HEK293 (cell line): ENCODE measurements around the gene ZNF273.

Experiments
- HOXA7 ChIP-seq: sonication (generic); formaldehyde crosslinking; IDR thresholded peaks from 2 replicates; pipeline ENCODE4 v1.8.1; 2022; ENCODE audit warnings: missing genetic modification reagents, borderline replicate concordance
- SCRT1 ChIP-seq: fragments of 450-650 bp; formaldehyde crosslinking; IDR thresholded peaks from 2 replicates; pipeline ENCODE4 v1.5.1; 2016; ENCODE audit warnings: missing biosample characterization, missing genetic modification characterization, borderline replicate concordance
- YY1 ChIP-seq: fragments of 450-650 bp; formaldehyde crosslinking; IDR thresholded peaks from 2 replicates; pipeline ENCODE4 v1.5.1; 2018; ENCODE audit warnings: missing biosample characterization, missing genetic modification characterization
- ZBTB7A ChIP-seq: fragments of 450-650 bp; formaldehyde crosslinking; IDR thresholded peaks from 2 replicates; pipeline ENCODE4 v1.5.1; 2016; ENCODE audit warnings: low read depth, missing biosample characterization, missing genetic modification characterization
- ZNF157 ChIP-seq: fragments of 450-650 bp; formaldehyde crosslinking; IDR thresholded peaks from 2 replicates; pipeline ENCODE4 v1.5.1; 2016; ENCODE audit warnings: missing biosample characterization, missing genetic modification characterization
- ZNF629 ChIP-seq: fragments of 450-650 bp; formaldehyde crosslinking; IDR thresholded peaks from 2 replicates; pipeline ENCODE4 v1.5.1; 2017; ENCODE audit warnings: missing biosample characterization, missing genetic modification characterization
- ZNF654 ChIP-seq: fragments of 450-650 bp; formaldehyde crosslinking; IDR thresholded peaks from 2 replicates; pipeline ENCODE4 v1.5.1; 2016; ENCODE audit warnings: low read depth, missing biosample characterization, missing genetic modification characterization
- TF ChIP-seq, protein P1 (sequence below): fragments of 450-650 bp; formaldehyde crosslinking; IDR thresholded peaks from 2 replicates; pipeline ENCODE4 v1.5.1; 2016; ENCODE audit warnings: missing biosample characterization, missing genetic modification characterization

- no peak for TF ChIP-seq ZBTB7A (tag by site-specific recombination)
- no peak for TF ChIP-seq ZNF654 (tag by site-specific recombination)
- no peak for TF ChIP-seq ZNF157
- TF ChIP-seq, protein P1, sequence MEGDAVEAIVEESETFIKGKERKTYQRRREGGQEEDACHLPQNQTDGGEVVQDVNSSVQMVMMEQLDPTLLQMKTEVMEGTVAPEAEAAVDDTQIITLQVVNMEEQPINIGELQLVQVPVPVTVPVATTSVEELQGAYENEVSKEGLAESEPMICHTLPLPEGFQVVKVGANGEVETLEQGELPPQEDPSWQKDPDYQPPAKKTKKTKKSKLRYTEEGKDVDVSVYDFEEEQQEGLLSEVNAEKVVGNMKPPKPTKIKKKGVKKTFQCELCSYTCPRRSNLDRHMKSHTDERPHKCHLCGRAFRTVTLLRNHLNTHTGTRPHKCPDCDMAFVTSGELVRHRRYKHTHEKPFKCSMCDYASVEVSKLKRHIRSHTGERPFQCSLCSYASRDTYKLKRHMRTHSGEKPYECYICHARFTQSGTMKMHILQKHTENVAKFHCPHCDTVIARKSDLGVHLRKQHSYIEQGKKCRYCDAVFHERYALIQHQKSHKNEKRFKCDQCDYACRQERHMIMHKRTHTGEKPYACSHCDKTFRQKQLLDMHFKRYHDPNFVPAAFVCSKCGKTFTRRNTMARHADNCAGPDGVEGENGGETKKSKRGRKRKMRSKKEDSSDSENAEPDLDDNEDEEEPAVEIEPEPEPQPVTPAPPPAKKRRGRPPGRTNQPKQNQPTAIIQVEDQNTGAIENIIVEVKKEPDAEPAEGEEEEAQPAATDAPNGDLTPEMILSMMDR (tag by site-specific recombination): no peak
- TF ChIP-seq ZNF629 (tag by site-specific recombination): no peak
- TF ChIP-seq HOXA7: no peak
- no peak for TF ChIP-seq SCRT1
- no peak for TF ChIP-seq YY1 (tag by site-specific recombination)
Observed at GRCh38 chr7:64885520-64886240, 17.4 kb upstream of the ZNF273 start.
